Measurements from ENCODE around the gene PCCA.
"Not testable (repeated sequence)": the region's sequence is repeated elsewhere in the genome, so short reads cannot be mapped to it uniquely, and the experiment has no call there.

Gene PCCA

DNA sequence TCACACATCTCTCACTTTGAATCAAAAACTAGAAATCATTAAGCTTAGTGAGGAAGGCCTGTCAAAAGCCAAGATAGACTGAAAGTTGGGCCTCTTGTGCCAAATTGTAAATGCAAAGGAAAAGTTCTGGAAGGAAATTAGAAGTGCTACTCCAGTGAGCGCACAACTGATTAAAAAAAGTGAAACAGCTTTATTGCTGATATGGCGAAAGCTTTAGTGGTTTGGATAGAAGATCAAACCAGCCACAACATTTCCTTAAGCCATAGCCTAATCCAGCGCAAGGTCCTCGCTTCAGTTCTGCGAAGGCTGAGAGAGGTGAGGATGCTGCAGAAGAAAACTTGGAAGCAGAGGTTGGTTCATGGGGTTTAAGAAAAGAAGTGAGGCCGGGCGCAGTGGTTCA, 7.6 kb downstream of the PCCA start:
- DNase-seq (ENCODE audit: low spot score): no peak

GRCh38 chr13:100097821-100098220, 8.9 kb downstream of the PCCA start:
- DNase-seq (ENCODE audit: low spot score): no peak

DNA sequence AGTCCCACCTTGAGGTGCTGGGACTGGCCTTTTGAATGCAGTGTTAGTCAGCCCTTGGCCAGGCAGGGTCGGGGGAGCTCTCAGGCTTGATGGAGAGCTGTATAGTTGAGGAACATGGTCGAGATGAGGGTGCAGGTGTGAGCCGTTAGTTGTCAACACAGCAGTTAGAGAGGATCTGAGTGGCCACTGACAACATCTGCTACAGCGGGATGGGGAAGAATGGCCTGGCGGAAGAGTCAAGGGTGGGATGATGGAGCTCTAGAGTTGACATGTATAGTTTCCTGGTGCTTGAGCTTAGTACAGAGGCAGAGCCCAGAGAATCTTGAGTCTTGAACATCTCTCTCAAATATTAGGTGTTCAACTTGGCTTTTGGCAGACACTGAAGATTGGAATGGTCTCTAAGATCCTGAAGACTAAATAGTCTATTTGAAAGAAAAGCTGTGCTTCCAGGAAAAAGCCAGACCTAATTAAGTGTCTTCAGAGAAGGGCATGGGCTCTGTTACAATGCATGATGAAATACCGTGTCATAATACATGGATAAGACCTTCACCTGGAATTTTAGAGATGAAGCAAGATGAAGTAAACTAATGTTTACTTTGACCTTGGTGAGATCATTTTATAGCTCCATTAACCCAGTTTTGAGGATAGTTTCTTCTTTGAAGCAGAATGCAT, 9.7 kb downstream of the PCCA start:
- no peak for DNase-seq (ENCODE audit: low spot score)

GRCh38 chr13:100099117-100099445, 10.2 kb downstream of the PCCA start:
- not testable (repeated sequence) for DNase-seq (ENCODE audit: low spot score)

- no peak for DNase-seq (ENCODE audit: low spot score)
Observed at GRCh38 chr13:100100115-100100879, 11.4 kb downstream of the PCCA start.

- DNase-seq (ENCODE audit: low spot score): no peak
Observed at GRCh38 chr13:100102042-100102441, 13.1 kb downstream of the PCCA start.

GRCh38 chr13:100106005-100106404, 17.1 kb downstream of the PCCA start:
- no peak for DNase-seq (ENCODE audit: low spot score)

DNA sequence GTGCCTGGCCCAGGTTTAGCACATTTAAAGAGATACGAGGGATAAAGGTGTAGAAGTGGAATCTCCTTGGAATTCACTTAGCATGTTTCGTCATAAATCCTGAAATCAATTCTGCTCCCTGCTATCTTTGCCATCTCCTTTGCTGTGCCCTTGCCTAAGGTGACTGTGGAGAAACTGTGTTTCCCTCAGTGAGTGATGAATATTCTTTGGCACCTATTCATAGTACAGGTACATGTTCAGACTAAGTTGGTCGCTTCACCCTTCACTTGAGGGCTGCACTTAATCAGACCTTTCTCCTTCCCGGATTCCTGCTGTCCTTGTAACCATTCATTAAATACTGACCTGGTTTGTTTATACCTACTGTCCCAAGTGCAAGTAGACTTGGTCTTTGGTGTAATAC, 17.8 kb downstream of the PCCA start:
- no peak for DNase-seq (ENCODE audit: low spot score)

DNA sequence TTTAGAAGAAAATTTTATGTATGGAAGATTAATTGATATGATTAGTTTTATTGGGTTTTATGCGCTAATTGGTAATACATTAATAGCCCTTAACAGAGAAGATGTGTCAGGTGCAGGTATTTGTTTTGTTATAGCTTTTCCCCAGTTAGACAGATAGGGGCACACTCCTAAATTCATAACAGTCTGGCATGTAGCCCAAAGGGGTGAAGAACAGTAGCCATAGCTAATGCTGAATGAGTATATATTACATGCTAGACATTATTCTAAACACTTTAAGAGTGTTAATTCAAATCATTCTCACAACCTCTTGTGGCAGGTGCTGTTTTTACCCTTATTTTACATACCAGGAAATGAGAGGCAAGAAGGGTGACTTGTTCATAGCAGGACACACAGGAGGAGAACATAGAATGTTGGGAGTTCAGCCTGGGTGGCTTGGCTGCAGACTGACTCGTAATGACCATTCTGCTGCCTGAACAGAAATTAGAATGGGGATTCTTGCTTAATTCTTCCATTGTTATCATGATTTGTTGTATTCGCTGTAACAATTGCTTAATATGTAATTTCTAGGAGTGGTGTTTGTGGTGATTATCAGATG, 20.1 kb downstream of the PCCA start:
- DNase-seq (ENCODE audit: low spot score): no peak

- DNase-seq (ENCODE audit: low spot score): no peak
Observed at GRCh38 chr13:100110269-100110668, 21.4 kb downstream of the PCCA start.

- DNase-seq (ENCODE audit: low spot score): no peak
Observed at GRCh38 chr13:100112186-100112838, 23.4 kb downstream of the PCCA start.

DNA sequence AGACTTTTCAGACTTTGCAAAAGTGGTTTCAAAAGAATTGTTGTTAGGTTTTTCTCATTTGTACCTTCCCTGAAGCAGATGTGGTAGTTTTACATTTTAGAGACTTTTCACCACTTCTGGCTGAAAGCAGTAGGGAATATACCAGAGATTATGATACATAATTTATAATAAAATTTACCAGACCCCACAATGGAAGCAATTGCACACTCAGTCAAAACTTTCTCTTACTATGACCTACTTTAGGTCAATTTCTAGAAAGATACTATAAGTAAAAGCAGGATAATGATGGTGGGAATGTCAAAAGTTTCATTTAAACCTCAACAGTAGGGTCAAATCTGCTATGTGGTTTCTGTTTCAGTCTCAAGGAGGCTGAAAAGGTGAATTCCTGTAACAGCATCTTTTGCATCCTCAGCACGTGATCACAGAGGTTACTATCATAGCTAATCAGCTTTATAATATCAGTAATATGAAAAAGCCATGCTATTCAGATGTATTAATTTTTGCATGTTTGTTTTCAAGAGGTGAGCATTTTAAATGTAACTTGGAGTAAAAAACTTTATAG, 26.9 kb downstream of the PCCA start:
- no peak for DNase-seq (ENCODE audit: low spot score)

- DNase-seq (ENCODE audit: low spot score): peak; percentile 3
Observed at GRCh38 chr13:100124265-100124664, 35.4 kb downstream of the PCCA start.

DNA sequence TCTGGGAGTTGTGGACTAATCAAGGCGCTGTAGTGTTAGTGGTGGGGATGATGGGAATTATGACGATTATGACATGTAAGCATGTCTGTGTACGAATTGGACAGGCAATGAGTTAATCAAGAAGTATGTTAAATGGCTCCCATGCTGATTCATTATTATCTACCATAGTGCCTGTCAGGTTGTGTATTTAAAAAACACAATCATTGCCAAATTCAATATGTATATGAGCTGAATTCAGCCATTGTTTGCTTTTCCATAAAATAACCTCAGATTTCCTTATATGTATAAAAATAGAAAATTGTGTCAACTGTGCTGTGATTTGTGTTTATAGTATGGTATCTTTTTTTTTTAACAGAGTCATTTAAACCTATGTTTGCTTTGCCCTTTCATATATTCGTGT, 37.1 kb downstream of the PCCA start:
- DNase-seq (ENCODE audit: low spot score): no peak

GRCh38 chr13:100128373-100128772, 39.5 kb downstream of the PCCA start:
- DNase-seq (ENCODE audit: low spot score): no peak

GRCh38 chr13:100128838-100129237, 39.9 kb downstream of the PCCA start:
- DNase-seq (ENCODE audit: low spot score): no peak

DNA sequence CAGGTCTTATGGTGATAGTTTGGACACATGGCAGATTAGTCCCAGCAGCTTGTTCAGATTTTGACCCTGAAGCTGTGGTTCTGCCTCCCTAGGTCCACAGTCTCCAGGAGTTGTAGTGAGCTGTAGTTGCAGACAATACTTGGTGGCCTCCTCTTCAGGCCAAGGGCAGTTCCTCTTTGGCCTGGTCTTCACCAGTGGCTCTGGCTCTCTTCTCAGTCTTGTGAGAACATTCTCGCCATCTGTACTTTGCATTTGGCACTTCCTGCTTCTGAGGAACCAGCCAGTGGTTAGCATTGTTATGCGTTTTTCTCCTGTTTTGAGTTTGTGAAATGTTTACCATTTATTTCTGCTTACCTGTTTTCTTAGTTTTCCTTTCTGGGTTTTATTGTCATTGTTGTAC, 40.7 kb downstream of the PCCA start:
- no peak for DNase-seq (ENCODE audit: low spot score)

- DNase-seq (ENCODE audit: low spot score): no peak
Observed at GRCh38 chr13:100130092-100130491, 41.2 kb downstream of the PCCA start.

DNA sequence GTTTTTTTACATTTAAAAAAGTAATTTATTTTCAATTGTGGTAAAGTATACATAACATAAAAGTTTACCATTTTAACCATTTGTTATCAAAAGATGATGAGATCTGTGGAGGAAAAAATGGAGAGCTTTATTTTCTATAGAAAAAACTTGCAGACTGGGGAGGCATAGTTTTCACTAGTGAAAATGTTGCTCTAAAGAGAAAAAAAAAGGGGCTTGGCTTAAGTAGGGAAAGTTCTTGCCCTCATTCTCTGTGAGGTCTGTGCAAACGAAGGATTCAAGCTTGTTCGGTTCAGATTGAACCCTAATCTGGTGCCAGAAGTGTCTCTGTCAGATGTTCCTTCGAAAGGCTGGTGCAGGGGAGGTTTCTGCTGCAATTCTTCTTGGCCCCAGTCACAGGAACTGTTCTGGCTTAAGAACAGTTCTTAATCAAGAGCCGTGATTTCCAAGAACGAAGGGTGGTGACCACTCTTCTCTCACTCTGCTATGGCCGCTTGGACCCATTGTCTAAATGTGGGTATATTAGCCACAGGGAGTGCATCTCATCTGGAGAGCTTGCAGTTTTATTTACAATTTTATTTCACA, 42.1 kb downstream of the PCCA start:
- DNase-seq (ENCODE audit: low spot score): no peak

DNA sequence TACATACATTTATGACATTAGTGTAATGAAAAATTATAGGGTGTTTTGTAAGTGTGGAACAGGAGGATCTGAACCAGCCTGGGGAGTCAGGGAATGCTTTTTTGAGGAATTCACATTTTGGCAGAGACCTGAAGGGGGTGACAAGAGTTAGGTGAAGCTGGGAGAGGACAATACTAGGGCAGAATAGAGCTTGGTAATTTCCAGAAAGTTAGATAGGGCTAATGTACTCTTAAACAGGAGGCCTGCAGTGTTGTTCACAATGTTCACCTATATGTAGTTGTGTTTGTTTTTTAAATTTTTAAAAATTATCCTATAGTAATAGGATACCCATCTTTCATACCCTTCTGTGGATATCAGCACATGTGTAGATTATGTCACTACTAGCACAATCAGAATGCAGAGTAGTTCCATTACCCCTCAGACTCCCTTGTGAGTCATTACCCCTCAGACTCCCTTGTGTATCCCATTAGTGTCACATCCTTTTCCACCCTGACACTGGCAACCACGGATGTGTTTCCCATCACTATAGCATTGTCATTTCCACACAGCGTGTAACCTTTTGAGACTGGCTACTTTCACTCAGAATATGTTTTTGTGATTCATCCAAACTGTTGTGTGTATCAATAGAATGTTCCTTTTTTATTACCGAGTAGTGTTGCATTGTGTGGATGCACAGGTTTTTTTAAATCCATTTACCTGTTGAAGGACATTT, 43.1 kb downstream of the PCCA start:
- DNase-seq (ENCODE audit: low spot score): no peak

DNA sequence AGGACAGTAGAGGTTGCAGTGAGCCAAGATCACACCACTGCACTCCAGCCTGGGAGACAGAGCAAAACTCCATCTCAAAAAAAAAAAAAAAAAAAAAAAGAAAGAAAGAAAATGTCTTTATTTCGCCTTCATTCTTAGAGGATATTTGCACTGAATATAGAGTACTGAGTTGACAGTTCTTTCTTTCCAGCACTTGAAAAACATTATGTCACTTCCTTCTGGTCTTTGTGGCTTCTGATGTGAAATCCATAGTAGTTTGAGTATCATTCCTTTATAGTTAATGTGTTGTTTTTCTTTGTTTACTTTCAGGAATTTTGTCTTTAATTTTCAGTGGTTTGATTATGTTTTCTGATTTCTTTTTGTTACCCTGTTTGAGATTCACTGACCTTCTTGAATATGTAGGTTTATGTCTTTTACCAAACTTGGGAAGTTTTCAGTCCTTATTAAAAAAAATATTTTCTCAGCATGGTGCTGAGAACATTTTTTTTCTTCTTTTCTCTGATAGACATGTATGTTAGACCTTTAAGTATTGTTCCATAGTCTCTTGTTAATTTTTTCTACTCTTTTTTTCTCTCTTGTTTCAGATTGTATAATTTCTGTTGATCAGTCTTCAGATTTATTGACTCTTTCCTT, 50.1 kb downstream of the PCCA start:
- no peak for DNase-seq (ENCODE audit: low spot score)

Data from CD4-positive, alpha-beta T cell treated with Interleukin-15 for 4 hours (primary cell).